H1 (cell line): ENCODE measurements around the gene C9. TPM values are rescaled to one million over a fixed set of nuclear protein-coding genes. Genes with fewer than 3 reads are reported as not detected.

Source experiments
- BRCA1 ChIP-seq: IDR thresholded peaks from 2 replicates; pipeline ENCODE4 v1.6.1; 2012; ENCODE audit warnings: low read depth, low read length, improper control_type of control experiment
- CHD1 ChIP-seq: IDR thresholded peaks from 2 replicates; pipeline ENCODE4 v1.6.1; 2012; ENCODE audit warnings: low read depth, low read length, improper control_type of control experiment
- CTBP2 ChIP-seq: IDR thresholded peaks from 2 replicates; pipeline ENCODE4 v1.7.0; 2011; ENCODE audit warnings: borderline replicate concordance, mild to moderate bottlenecking, moderate library complexity, mixed read lengths, low read length; ENCODE audit not compliant: insufficient read depth, insufficient read length
- KDM1A ChIP-seq: fragments of 200-600, 300-600 bp; sonication (generic); IDR thresholded peaks from 2 replicates; pipeline ENCODE4 v1.7.1; 2016; ENCODE audit warnings: mild to moderate bottlenecking, low read length, borderline replicate concordance
- KDM4A ChIP-seq: IDR thresholded peaks from one replicate; pipeline ENCODE4 v1.7.1; 2012; ENCODE audit warnings: low read depth, mild to moderate bottlenecking, moderate library complexity, low read length, inconsistent platforms; ENCODE audit not compliant: severe bottlenecking
- NANOG ChIP-seq: IDR thresholded peaks from 2 replicates; pipeline ENCODE4 v1.6.1; 2011; ENCODE audit warnings: low read length, low read depth, mild to moderate bottlenecking, inconsistent platforms; ENCODE audit not compliant: insufficient read depth, poor library complexity, severe bottlenecking
- SIRT6 ChIP-seq: IDR thresholded peaks from one replicate; pipeline ENCODE4 v1.7.1; 2012; ENCODE audit warnings: low read length, inconsistent platforms
- SIX5 ChIP-seq: IDR thresholded peaks from 2 replicates; pipeline ENCODE4 v1.6.1; 2011; ENCODE audit warnings: mild to moderate bottlenecking, low read depth, low read length
- TCF12 ChIP-seq: IDR thresholded peaks from 2 replicates; pipeline ENCODE4 v1.6.1; 2011; ENCODE audit warnings: low read depth, mild to moderate bottlenecking, low read length
- polyA plus RNA-seq, 7 experiments: library from polyadenylated mRNA; depleted of rRNA in 3 of 7; stranded (reverse) in 5 of 7; unstranded in 2 of 7; fragments of >200 nt in 5 of 7; fragments of 200-250 nt in 2 of 7; gene quantifications; 1 replicate in 5 of 7; 2 replicates in 1 of 7; 4 replicates in 1 of 7; pipeline versions ENCODE4 v1.2.1 to v1.2.3, GENCODE V29; 2011 to 2013; ENCODE audit warnings: missing spikeins in 2 of 7, mixed read lengths in 2 of 7
- total RNA-seq: library from RNA; stranded (reverse); fragmentation: NEBNext Ultra II Directional; extraction: Animal tissue kit (Norgen Biotek cat#: 25700); gene quantifications from 2 replicates; pipeline ENCODE4 v1.2.1, GENCODE V29; 2021

C9 gene
- total and polyA plus RNA-seq, 2 of the 8 experiments (the other 6 are each of a cell fraction or from before 2014, with no cell fraction given): not detected

DNA sequence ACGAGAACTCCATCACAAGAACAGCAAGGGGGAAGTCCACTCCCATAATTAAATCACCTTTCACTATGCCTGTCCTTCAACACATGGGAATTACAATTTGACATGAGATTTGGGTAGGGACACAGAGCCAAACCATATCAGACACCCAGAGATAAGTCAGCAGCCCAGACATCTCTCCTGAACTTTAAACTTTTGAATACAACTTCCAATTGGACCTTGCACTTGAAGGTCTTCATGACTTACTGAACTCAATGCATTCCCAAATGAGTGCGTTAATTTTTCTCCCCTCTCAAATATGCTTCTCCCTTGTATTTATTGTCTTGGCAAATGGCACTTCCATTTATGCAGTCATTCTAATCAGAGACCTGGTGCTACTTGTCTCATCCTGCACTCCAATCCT, 12.1 kb downstream of the C9 start (continued):
- TF ChIP-seq KDM1A: no peak
- TF ChIP-seq KDM4A: no peak
- no peak for TF ChIP-seq SIRT6
- no peak for TF ChIP-seq CHD1
- TF ChIP-seq TCF12: no peak
- TF ChIP-seq SIX5: no peak
- no peak for TF ChIP-seq NANOG
- TF ChIP-seq BRCA1: no peak
- no peak for TF ChIP-seq CTBP2
